CD4-positive, CD25-positive, alpha-beta regulatory T cell (primary cell): ENCODE measurements around the gene CLEC10A. TPM values are rescaled to one million over a fixed set of nuclear protein-coding genes. Genes with fewer than 3 reads are reported as not detected.
"Not testable (repeated sequence)": the region's sequence is repeated elsewhere in the genome, so short reads cannot be mapped to it uniquely, and the experiment has no call there.

Experiments
- ATAC-seq, 2 donors: fragments of 150-1000 bp; cut with Tn5 transposase; one replicate each; pipeline ENCODE4 v1.10.0; 2021; ENCODE audit warnings: low read depth in 2 of 2, moderate number of reproducible peaks in 2 of 2, moderate library complexity in 1 of 2
- DNase-seq, 3 donors: peaks; one replicate each; pipeline versions ENCODE4 v3.0.0 to v3.0.0-alpha.2; 2012 to 2022; ENCODE audit warnings: mixed read lengths in 1 of 3
- H3K27ac ChIP-seq: one replicate; pipeline ENCODE4 v1.7.0; 2013; ENCODE audit warnings: mild to moderate bottlenecking, low read length; ENCODE audit not compliant: insufficient read depth, poor library complexity, severe bottlenecking
- H3K27me3 ChIP-seq: one replicate; pipeline ENCODE4 v1.7.0; 2013; ENCODE audit warnings: low read length; ENCODE audit not compliant: control insufficient read depth, insufficient read depth
- H3K36me3 ChIP-seq: one replicate; pipeline ENCODE4 v1.7.0; 2013; ENCODE audit warnings: mild to moderate bottlenecking, low read length, moderate library complexity; ENCODE audit not compliant: control insufficient read depth, insufficient read depth
- H3K4me1 ChIP-seq: 2 replicates; pipeline ENCODE4 v1.7.0; 2013; ENCODE audit warnings: mild to moderate bottlenecking, low read length; ENCODE audit not compliant: insufficient read depth, control insufficient read depth, poor library complexity, severe bottlenecking
- H3K4me3 ChIP-seq: one replicate; pipeline ENCODE4 v1.7.0; 2013; ENCODE audit warnings: low read depth, mild to moderate bottlenecking, low read length, moderate library complexity
- H3K9me3 ChIP-seq, 2 experiments: 1 replicate in 1 of 2; 2 replicates in 1 of 2; pipeline ENCODE4 v1.7.0; 2013; ENCODE audit warnings: low read length in 2 of 2, mild to moderate bottlenecking in 1 of 2, moderate library complexity in 1 of 2; ENCODE audit not compliant: control insufficient read depth in 2 of 2
- H3K27ac Mint-ChIP-seq, 3 donors: one replicate each; pipeline ENCODE4 v1.8.0; 2020 to 2022; ENCODE audit warnings: mild to moderate bottlenecking in 3 of 3, mixed read lengths in 3 of 3, moderate library complexity in 2 of 3
- H3K27me3 Mint-ChIP-seq: one replicate; pipeline ENCODE4 v1.8.0; 2022; ENCODE audit warnings: mild to moderate bottlenecking, mixed read lengths
- H3K36me3 Mint-ChIP-seq: one replicate; pipeline ENCODE4 v1.8.0; 2020; ENCODE audit warnings: mixed read lengths
- H3K4me1 Mint-ChIP-seq, 4 donors: one replicate each; pipeline ENCODE4 v1.8.0; 2020 to 2022; ENCODE audit warnings: mixed read lengths in 4 of 4, mild to moderate bottlenecking in 1 of 4
- H3K4me3 Mint-ChIP-seq, 4 donors: one replicate each; pipeline ENCODE4 v1.8.0; 2020 to 2022; ENCODE audit warnings: mild to moderate bottlenecking in 4 of 4, mixed read lengths in 4 of 4, moderate library complexity in 3 of 4
- H3K9me3 Mint-ChIP-seq, 7 donors: one replicate each; pipeline ENCODE4 v1.8.0; 2020 to 2022; ENCODE audit warnings: mixed read lengths in 7 of 7, mild to moderate bottlenecking in 3 of 7, moderate library complexity in 2 of 7
- polyA plus RNA-seq, 4 donors: library from polyadenylated mRNA; unstranded; fragments of 300-500 nt; fragmentation: Illumina TruSeq; gene quantifications; one replicate each; pipeline ENCODE4 v1.2.3, GENCODE V29; 2021
- total RNA-seq: library from RNA; stranded (reverse); gene quantifications from one replicate; pipeline ENCODE4 v1.2.3, GENCODE V29; 2022

Gene CLEC10A
- total and polyA plus RNA-seq, 5 donors from 2014 or later, result not detected

DNA sequence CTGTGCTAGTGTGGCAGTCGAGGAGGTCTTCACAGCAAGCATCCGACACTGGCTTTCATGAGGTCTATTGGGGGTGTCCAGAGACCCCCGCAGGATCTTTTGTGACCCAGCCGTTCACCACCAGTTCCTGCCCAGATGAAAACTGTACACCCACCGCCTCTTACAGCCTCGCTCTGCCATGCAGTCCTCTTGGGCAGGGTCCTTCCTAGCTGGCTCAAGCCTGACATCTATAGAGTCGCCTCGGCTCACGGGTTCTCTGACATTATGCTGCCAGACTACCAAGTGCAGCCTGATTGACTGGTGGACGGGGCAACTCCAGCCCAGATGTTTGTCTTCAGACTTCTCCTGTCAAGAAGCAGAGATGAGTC is 14.6 kb upstream of the CLEC10A start:
- no peak overlapping the region for H3K4me3 Mint-ChIP-seq
- Histone ChIP-seq H3K27ac (no peak overlapping the region), H3K36me3 (no peaks in the 10 kb centered on the region), H3K4me1 (no peaks in the 10 kb centered on the region), H3K4me3 (no peak overlapping the region), H3K27me3 (no peaks in the 10 kb centered on the region), H3K9me3 (no peaks in the 10 kb centered on the region)
- H3K4me1 Mint-ChIP-seq, result peaks cover 0 to 2% (median 0%) of the 10 kb centered on the region in 4 donors
- no peaks in the 10 kb centered on the region for H3K9me3 Mint-ChIP-seq
- H3K27ac Mint-ChIP-seq, result no peak overlapping the region
- H3K27me3 Mint-ChIP-seq, result peaks cover 38% of the 10 kb centered on the region
- no peak for DNase-seq
- no peaks in the 10 kb centered on the region for H3K36me3 Mint-ChIP-seq
- no peak for ATAC-seq

DNA sequence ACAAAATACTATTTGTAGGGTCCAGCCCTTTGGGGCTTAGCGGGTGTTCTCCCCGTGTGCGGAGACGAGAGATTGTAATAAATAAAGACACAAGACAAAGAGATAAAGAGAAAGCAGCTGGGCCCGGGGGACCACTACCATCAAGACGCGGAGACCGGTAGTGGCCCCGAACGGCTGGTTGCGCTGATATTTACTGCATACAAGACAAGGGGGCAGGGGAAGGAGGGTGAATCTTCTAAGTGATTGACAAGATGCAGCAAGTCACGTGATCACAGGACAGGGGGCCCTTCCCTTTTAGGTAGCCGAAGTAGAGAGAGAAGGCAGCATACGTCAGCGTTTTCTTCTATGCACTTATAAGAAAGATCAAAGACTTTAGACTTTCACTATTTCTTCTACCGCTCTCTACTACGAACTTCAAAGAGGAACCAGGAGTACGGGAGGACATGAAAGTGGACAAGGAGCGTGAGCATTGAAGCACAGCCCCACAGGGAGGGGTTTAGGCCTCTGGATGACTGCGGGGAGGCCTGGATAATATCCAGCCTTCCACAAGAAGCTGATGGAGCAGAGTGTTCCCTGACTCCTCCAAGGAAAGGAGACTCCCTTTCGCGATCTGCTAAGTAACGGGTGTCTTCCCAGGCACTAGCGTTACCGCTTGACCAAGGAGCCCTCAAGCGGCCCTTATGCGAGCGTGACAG is 11.4 kb upstream of the CLEC10A start:
- H3K27ac ChIP-seq, H3K9me3 Mint-ChIP-seq, H3K36me3 ChIP-seq, H3K4me1 Mint-ChIP-seq, H3K9me3 ChIP-seq, H3K4me3 ChIP-seq, H3K27me3 ChIP-seq, H3K4me3 Mint-ChIP-seq, ATAC-seq, H3K4me1 ChIP-seq, H3K36me3 Mint-ChIP-seq, H3K27ac Mint-ChIP-seq: not testable (repeated sequence)
- H3K27me3 Mint-ChIP-seq, result peaks cover 43% of the 10 kb centered on the region
- DNase-seq, result peak; percentile 15 to 36 (median 34)

GRCh38 chr17:7089570-7089969 is 9.5 kb upstream of the CLEC10A start:
- H3K27ac Mint-ChIP-seq, result not testable (repeated sequence)
- peaks cover 48% of the 10 kb centered on the region for H3K27me3 Mint-ChIP-seq

GRCh38 chr17:7088442-7088841 is 8.4 kb upstream of the CLEC10A start:
- DNase-seq, H3K9me3 ChIP-seq, H3K27ac Mint-ChIP-seq, H3K4me1 ChIP-seq, H3K27ac ChIP-seq, H3K27me3 ChIP-seq, H3K36me3 ChIP-seq, H3K36me3 Mint-ChIP-seq, H3K9me3 Mint-ChIP-seq, H3K4me3 ChIP-seq, ATAC-seq, H3K4me3 Mint-ChIP-seq: not testable (repeated sequence)
- H3K27me3 Mint-ChIP-seq, result peaks cover 49% of the 10 kb centered on the region
- peaks cover 0 to 12% (median 5%) of the 10 kb centered on the region in 4 donors for H3K4me1 Mint-ChIP-seq

More at GRCh38 chr17:7089570-7089969, 9.5 kb upstream of the CLEC10A start:
- not testable (repeated sequence) for H3K36me3 ChIP-seq, H3K27me3 ChIP-seq, H3K27ac ChIP-seq, H3K4me1 Mint-ChIP-seq, DNase-seq, H3K9me3 ChIP-seq, H3K36me3 Mint-ChIP-seq, H3K9me3 Mint-ChIP-seq, ATAC-seq, H3K4me3 ChIP-seq, H3K4me1 ChIP-seq, H3K4me3 Mint-ChIP-seq

DNA sequence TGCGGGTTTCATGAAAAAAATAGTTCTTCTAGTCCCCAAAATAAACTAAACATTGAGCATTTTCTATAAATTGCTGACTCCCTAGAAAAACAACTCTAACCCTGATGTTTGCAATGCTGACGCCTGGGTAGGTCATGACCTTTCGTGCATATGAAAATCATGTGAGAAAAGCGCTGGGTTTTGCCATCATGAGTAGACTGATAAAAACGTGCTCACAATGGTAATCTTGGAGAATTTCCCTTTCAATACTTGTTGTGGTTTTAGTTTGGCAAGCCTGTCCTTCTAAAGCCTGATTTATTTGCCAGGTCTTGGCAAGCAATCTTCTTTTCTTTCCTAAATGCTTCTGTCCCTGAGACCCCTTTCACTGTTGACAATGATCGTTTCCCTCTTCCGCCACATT is 4.0 kb upstream of the CLEC10A start:
- H3K4me3 Mint-ChIP-seq, result peak overlapping the region in 1 of 4 donors; percentile 77
- no peaks in the 10 kb centered on the region for H3K9me3 ChIP-seq
- H3K27ac ChIP-seq, result no peak overlapping the region
- H3K27me3 ChIP-seq, result peaks cover 4% of the 10 kb centered on the region
- no peaks in the 10 kb centered on the region for H3K36me3 ChIP-seq
- no peaks in the 10 kb centered on the region for H3K36me3 Mint-ChIP-seq
- no peak for ATAC-seq
- DNase-seq, result no peak
- peaks cover 12% of the 10 kb centered on the region for H3K4me1 ChIP-seq
- peaks cover 0 to 24% (median 12%) of the 10 kb centered on the region in 4 donors for H3K4me1 Mint-ChIP-seq
- H3K4me3 ChIP-seq, result no peak overlapping the region
- no peak overlapping the region for H3K27ac Mint-ChIP-seq
- no peaks in the 10 kb centered on the region for H3K9me3 Mint-ChIP-seq
- H3K27me3 Mint-ChIP-seq, result peaks cover 46% of the 10 kb centered on the region

DNA sequence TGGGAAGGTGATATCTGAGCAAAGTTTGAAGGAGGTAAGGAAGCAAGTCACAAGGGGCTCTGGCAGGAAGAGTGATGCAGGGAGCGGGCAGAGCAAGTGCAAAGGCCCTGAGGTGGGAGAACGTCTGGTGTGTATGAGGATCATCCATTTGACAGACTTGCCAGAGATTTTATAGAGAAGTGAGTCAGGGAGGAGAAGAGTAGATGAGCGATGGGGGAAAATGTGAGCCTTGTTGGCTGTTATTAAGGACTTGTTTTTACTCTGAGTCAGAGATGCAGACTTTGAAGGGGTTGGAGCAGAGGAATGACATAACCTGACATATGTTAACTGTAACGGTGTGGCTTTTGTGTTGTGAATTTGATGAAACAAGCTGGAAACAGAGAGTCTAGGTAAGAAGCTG is 3.5 kb upstream of the CLEC10A start:
- DNase-seq (no peak), ATAC-seq (no peak)
- peak overlapping the region in 1 of 4 donors; percentile 38 for H3K4me3 Mint-ChIP-seq
- no peaks in the 10 kb centered on the region for H3K36me3 Mint-ChIP-seq
- no peak overlapping the region for H3K27ac ChIP-seq
- peak overlapping the region in 1 of 3 donors; percentile 33 for H3K27ac Mint-ChIP-seq
- H3K4me1 ChIP-seq, result peaks cover 12% of the 10 kb centered on the region
- no peaks in the 10 kb centered on the region for H3K36me3 ChIP-seq
- no peaks in the 10 kb centered on the region for H3K9me3 ChIP-seq
- H3K4me3 ChIP-seq, result no peak overlapping the region
- no peaks in the 10 kb centered on the region for H3K9me3 Mint-ChIP-seq
- peaks cover 0 to 24% (median 12%) of the 10 kb centered on the region in 4 donors for H3K4me1 Mint-ChIP-seq
- peaks cover 46% of the 10 kb centered on the region for H3K27me3 Mint-ChIP-seq
- peaks cover 4% of the 10 kb centered on the region for H3K27me3 ChIP-seq

GRCh38 chr17:7081341-7082062 is 1.5 kb upstream of the CLEC10A start:
- peak; percentile 55 to 63 for ATAC-seq
- peak overlapping the region; percentile 37 for H3K4me3 ChIP-seq
- no peaks in the 10 kb centered on the region for H3K9me3 Mint-ChIP-seq
- H3K27ac Mint-ChIP-seq, result no peak overlapping the region
- DNase-seq, result peak in 2 of 3 donors; percentile 26 to 59
- H3K27me3 Mint-ChIP-seq, result peaks cover 34% of the 10 kb centered on the region
- H3K4me1 ChIP-seq, result peaks cover 12% of the 10 kb centered on the region
- H3K4me1 Mint-ChIP-seq, result peaks cover 0 to 24% (median 12%) of the 10 kb centered on the region in 4 donors
- no peaks in the 10 kb centered on the region for H3K36me3 ChIP-seq
- no peaks in the 10 kb centered on the region for H3K36me3 Mint-ChIP-seq
- H3K27ac ChIP-seq, result no peak overlapping the region
- peak overlapping the region in 2 of 4 donors; percentile 3 to 43 for H3K4me3 Mint-ChIP-seq
- no peaks in the 10 kb centered on the region for H3K9me3 ChIP-seq
- H3K27me3 ChIP-seq, result peaks cover 4% of the 10 kb centered on the region
